ENCODE measurements around the gene ATG16L2.

ATG16L2 gene

DNA sequence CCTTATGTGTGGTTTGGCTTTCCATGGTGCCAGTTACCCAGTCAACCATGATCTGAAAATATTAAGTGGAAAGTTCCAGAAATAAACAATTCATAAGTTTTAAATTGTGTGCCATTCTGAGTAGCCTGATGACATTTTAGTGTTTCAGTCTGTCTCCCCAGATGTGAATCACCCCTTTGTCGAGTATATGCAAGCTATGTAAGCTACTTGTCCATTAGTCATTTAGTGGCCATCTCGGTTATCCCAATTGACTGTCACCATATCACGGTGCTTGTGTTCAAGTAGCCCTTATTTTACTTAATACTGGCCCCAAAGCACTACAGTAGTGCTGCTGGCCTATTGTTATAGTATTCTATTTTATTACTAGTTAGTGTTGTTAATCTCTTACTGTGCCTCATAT is 44.9 kb downstream of the ATG16L2 start:
- peaks cover 69% of the 10 kb centered on the region for H3K36me3 ChIP-seq (ENCODE audit: control insufficient read depth, low read length)
- H3K4me2 ChIP-seq (ENCODE audit: low read length): no peak overlapping the region
- peaks cover 11% of the 10 kb centered on the region for H3K79me2 ChIP-seq (ENCODE audit: control insufficient read depth, low read length)
- no peaks in the 10 kb centered on the region for H3K27me3 ChIP-seq (ENCODE audit: control insufficient read depth, low read length)
- no peaks in the 10 kb centered on the region for H3K9me2 ChIP-seq (replicated peaks; ENCODE audit: control insufficient read depth, low read length)
- H3K4me1 ChIP-seq (ENCODE audit: control insufficient read depth, low read length): no peaks in the 10 kb centered on the region; the same call in 1 of the 2 replicates
- TF ChIP-seq, protein P1, sequence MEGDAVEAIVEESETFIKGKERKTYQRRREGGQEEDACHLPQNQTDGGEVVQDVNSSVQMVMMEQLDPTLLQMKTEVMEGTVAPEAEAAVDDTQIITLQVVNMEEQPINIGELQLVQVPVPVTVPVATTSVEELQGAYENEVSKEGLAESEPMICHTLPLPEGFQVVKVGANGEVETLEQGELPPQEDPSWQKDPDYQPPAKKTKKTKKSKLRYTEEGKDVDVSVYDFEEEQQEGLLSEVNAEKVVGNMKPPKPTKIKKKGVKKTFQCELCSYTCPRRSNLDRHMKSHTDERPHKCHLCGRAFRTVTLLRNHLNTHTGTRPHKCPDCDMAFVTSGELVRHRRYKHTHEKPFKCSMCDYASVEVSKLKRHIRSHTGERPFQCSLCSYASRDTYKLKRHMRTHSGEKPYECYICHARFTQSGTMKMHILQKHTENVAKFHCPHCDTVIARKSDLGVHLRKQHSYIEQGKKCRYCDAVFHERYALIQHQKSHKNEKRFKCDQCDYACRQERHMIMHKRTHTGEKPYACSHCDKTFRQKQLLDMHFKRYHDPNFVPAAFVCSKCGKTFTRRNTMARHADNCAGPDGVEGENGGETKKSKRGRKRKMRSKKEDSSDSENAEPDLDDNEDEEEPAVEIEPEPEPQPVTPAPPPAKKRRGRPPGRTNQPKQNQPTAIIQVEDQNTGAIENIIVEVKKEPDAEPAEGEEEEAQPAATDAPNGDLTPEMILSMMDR (IDR thresholded peaks at IDR 0.05; ENCODE audit: low read depth, low read length, poor library complexity, severe bottlenecking): no peak
- TF ChIP-seq EZH2phosphoT487 (IDR thresholded peaks at IDR 0.05; ENCODE audit: borderline replicate concordance, low read length): no peak
- H3K27ac ChIP-seq (ENCODE audit: low read depth, low read length): no peak overlapping the region
- H3K4me3 ChIP-seq (ENCODE audit: low read length): no peak overlapping the region
- no peaks in the 10 kb centered on the region for H3K9me3 ChIP-seq (ENCODE audit: control insufficient read depth, insufficient read depth, low read length)
- H4K20me1 ChIP-seq (ENCODE audit: control insufficient read depth, insufficient read depth, low read depth, low read length): no peaks in the 10 kb centered on the region
- H3F3A ChIP-seq (ENCODE audit: control insufficient read depth, insufficient read depth): peaks cover 7% of the 10 kb centered on the region

DNA sequence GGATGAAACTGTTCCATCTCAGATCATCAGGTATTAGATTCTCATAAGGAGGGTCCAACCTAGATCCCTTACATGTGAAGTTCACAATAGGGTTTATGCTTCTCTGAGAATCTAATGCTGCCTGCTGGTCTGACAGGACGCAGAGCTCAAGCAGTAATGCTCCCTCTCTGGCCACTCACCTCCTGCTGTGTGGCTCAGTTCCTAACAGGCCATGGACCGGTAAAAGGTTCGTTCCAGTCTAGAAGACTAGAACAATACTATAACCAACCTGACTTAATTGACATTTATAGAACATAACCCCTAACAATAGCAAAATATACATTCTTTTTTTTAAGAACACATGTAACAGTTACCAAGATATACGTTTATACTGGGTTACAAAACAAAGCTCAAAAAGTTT is 45.8 kb downstream of the ATG16L2 start:
- Histone ChIP-seq H3K9me3 (ENCODE audit: control insufficient read depth, insufficient read depth, low read length) (no peaks in the 10 kb centered on the region), H3K4me1 (ENCODE audit: control insufficient read depth, low read length) (no peaks in the 10 kb centered on the region), H3K4me2 (ENCODE audit: low read length) (no peak overlapping the region), H3K79me2 (ENCODE audit: control insufficient read depth, low read length) (peaks cover 8% of the 10 kb centered on the region), H4K20me1 (ENCODE audit: control insufficient read depth, insufficient read depth, low read depth, low read length) (no peaks in the 10 kb centered on the region), H3K9me2 (replicated peaks; ENCODE audit: control insufficient read depth, low read length) (no peaks in the 10 kb centered on the region), H3F3A (ENCODE audit: control insufficient read depth, insufficient read depth) (peaks cover 7% of the 10 kb centered on the region), H3K27ac (ENCODE audit: low read depth, low read length) (no peak overlapping the region), H3K27me3 (ENCODE audit: control insufficient read depth, low read length) (no peaks in the 10 kb centered on the region), H3K4me3 (ENCODE audit: low read length) (no peak overlapping the region), H3K36me3 (ENCODE audit: control insufficient read depth, low read length) (peaks cover 73% of the 10 kb centered on the region)
- TF ChIP-seq, protein P1 (IDR thresholded peaks at IDR 0.05; ENCODE audit: low read depth, low read length, poor library complexity, severe bottlenecking): no peak
- TF ChIP-seq EZH2phosphoT487 (IDR thresholded peaks at IDR 0.05; ENCODE audit: borderline replicate concordance, low read length): no peak

DNA sequence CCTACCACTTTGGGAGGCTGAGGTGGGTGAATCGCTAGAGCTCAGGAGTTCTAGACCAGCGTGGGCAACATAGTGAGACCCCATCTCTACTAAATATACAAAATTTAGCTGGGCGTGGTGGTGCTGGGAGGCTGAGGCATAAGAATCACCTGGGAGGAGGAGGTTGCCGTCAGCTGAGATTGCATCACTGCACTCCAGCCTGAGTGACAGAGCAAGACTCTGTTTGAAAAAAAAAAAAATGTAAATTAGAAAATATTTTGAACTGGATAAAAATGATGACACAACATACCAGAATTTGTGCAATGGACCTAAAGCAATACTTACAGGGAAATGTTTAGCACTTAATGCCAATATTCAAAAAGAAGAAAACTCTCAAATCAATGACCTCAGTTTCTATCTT is 46.4 kb downstream of the ATG16L2 start:
- no peak overlapping the region for H3K27ac ChIP-seq (ENCODE audit: low read depth, low read length)
- peaks cover 8% of the 10 kb centered on the region for H3K79me2 ChIP-seq (ENCODE audit: control insufficient read depth, low read length)
- H3K27me3 ChIP-seq (ENCODE audit: control insufficient read depth, low read length): no peaks in the 10 kb centered on the region
- H3K4me2 ChIP-seq (ENCODE audit: low read length): no peak overlapping the region
- no peaks in the 10 kb centered on the region for H3K9me2 ChIP-seq (replicated peaks; ENCODE audit: control insufficient read depth, low read length)
- peaks cover 7% of the 10 kb centered on the region for H3F3A ChIP-seq (ENCODE audit: control insufficient read depth, insufficient read depth)
- H3K9me3 ChIP-seq (ENCODE audit: control insufficient read depth, insufficient read depth, low read length): no peaks in the 10 kb centered on the region
- H3K36me3 ChIP-seq (ENCODE audit: control insufficient read depth, low read length): peaks cover 79% of the 10 kb centered on the region
- H3K4me1 ChIP-seq (ENCODE audit: control insufficient read depth, low read length): no peaks in the 10 kb centered on the region
- no peaks in the 10 kb centered on the region for H4K20me1 ChIP-seq (ENCODE audit: control insufficient read depth, insufficient read depth, low read depth, low read length)
- TF ChIP-seq EZH2phosphoT487 (IDR thresholded peaks at IDR 0.05; ENCODE audit: borderline replicate concordance, low read length): no peak
- TF ChIP-seq, protein P1 (IDR thresholded peaks at IDR 0.05; ENCODE audit: low read depth, low read length, poor library complexity, severe bottlenecking): no peak
- no peak overlapping the region for H3K4me3 ChIP-seq (ENCODE audit: low read length)

Measured in DOHH2 (cell line).